Measurements from ENCODE around the gene GPRIN3.
A peak's percentile ranks its signal among the peaks of the same experiment; 100 is the strongest.
"Not testable (repeated sequence)": the region's sequence is repeated elsewhere in the genome, so short reads cannot be mapped to it uniquely, and the experiment has no call there.

GPRIN3 gene

DNA sequence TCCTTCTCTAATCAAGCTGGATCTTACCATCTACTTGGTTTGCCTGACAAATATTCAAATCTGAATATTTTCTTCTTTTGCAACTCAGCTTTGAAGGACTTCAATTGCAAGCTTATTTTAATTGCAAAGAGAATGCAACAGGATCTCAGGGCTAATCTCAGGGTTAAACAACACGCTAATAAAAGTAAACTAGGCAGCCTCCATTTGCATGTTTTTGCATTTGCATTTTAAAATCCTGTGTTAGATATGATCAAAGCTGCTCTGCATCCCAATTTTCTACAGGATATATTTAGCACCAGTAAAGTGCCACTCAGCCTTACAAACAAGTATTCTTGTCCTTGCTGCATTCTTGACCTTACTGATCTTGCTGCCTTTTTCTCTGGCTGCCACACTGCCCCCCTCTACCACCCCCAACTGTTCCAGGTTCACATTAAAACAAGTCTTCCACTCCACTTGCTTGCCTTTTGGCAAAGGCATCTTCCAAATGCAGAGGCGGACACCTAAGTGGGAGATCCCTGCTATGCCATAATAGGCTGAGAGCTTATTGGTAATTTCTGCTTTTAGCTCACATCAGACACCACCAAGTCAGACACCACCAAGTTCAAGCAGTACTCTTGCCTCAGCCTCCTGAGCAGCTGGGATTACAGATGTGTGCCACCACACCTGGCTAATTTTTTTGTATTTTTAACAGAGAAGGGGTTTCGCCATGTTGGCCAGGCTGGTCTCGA, 48.1 kb downstream of the GPRIN3 start:
- H3K27me3 ChIP-seq (replicated peaks; ENCODE audit: control insufficient read depth, insufficient read depth, low read length): no peaks in the 10 kb centered on the region
- no peak for DNase-seq (ENCODE audit: extremely low read depth, insufficient read length)
- no peaks in the 10 kb centered on the region for H3K36me3 ChIP-seq (ENCODE audit: control insufficient read depth, insufficient read depth, low read length)
- H3K4me3 ChIP-seq (replicated peaks; ENCODE audit: low read depth, low read length): no peak overlapping the region
- TF ChIP-seq, protein P1, sequence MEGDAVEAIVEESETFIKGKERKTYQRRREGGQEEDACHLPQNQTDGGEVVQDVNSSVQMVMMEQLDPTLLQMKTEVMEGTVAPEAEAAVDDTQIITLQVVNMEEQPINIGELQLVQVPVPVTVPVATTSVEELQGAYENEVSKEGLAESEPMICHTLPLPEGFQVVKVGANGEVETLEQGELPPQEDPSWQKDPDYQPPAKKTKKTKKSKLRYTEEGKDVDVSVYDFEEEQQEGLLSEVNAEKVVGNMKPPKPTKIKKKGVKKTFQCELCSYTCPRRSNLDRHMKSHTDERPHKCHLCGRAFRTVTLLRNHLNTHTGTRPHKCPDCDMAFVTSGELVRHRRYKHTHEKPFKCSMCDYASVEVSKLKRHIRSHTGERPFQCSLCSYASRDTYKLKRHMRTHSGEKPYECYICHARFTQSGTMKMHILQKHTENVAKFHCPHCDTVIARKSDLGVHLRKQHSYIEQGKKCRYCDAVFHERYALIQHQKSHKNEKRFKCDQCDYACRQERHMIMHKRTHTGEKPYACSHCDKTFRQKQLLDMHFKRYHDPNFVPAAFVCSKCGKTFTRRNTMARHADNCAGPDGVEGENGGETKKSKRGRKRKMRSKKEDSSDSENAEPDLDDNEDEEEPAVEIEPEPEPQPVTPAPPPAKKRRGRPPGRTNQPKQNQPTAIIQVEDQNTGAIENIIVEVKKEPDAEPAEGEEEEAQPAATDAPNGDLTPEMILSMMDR (IDR thresholded peaks at IDR 0.05; ENCODE audit: insufficient read depth, low read length, poor library complexity, severe bottlenecking): no peak

DNA sequence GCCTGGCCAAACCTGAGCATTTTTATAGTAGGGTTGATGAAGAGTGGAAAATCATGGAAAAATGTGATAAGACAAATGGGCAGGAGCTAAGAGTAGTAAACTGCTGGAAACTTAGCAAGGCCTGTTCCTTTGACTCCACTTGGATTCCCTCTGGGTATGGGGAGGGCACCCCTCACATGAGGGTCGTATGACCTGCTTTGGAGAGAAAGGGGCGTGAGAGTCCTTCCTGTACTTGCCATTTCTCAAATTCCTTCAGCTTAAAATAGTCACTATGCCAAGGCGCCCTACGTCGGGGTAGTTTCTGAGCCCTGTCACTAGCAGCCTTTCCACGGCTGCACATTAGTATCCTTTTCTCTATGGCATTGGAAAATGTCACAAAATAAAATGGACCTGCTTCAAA, 49.1 kb downstream of the GPRIN3 start:
- H3K4me3 ChIP-seq (replicated peaks; ENCODE audit: low read depth, low read length): no peak overlapping the region
- H3K36me3 ChIP-seq (ENCODE audit: control insufficient read depth, insufficient read depth, low read length): no peaks in the 10 kb centered on the region
- TF ChIP-seq, protein P1 (IDR thresholded peaks at IDR 0.05; ENCODE audit: insufficient read depth, low read length, poor library complexity, severe bottlenecking): no peak
- DNase-seq (ENCODE audit: extremely low read depth, insufficient read length): no peak
- H3K27me3 ChIP-seq (replicated peaks; ENCODE audit: control insufficient read depth, insufficient read depth, low read length): no peaks in the 10 kb centered on the region

DNA sequence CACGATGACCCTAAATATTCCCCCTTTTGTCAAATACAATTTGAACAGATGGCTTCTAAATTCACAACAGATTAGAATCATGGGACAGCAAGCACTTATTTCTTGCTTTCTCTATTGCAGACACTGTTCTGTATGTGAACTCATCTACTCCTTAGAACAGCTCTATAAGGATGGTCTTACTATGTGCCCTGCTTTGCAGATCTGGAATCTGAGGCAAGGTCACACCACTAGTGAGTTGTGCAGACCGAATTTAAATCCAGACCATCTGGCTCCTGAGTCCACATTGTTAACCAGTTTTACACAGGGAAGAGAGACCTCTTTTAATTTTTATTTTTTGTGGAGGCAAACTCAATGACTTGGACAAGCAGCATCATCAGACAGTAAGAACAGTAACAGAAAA, 50.2 kb downstream of the GPRIN3 start:
- Histone ChIP-seq H3K27me3 (replicated peaks; ENCODE audit: control insufficient read depth, insufficient read depth, low read length) (no peaks in the 10 kb centered on the region), H3K4me3 (replicated peaks; ENCODE audit: low read depth, low read length) (no peak overlapping the region), H3K36me3 (ENCODE audit: control insufficient read depth, insufficient read depth, low read length) (no peaks in the 10 kb centered on the region)
- TF ChIP-seq, protein P1 (IDR thresholded peaks at IDR 0.05; ENCODE audit: insufficient read depth, low read length, poor library complexity, severe bottlenecking): no peak
- no peak for DNase-seq (ENCODE audit: extremely low read depth, insufficient read length)

DNA sequence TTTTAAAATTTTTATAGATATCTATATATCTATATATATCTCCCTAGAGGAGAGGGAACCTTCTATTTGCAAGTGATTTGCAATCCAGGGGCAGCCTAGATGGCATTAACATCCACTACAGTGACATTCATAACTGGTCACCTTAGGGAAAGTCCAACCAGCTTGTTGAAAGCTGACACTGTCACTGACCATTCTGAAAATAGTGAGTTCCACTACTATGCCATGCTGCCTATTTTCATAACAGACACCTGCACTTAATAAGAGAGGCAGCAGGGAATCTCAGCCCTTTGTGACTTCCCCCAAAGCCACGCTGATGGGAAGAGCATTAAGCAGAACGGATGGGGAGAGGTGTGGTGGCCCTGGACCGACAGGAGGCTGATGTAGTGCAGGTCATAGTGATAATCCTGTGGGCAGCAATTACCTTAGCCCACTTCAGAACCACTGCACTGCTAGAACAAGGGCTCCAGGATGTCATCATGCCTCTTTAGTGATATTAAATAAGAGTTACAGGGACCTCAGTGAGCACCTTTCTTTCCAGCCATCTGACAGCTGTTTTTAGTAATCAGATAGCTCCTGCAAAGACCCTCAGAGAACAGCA, 51.3 kb downstream of the GPRIN3 start:
- DNase-seq (ENCODE audit: extremely low read depth, insufficient read length): no peak
- Histone ChIP-seq H3K4me3 (replicated peaks; ENCODE audit: low read depth, low read length) (no peak overlapping the region), H3K36me3 (ENCODE audit: control insufficient read depth, insufficient read depth, low read length) (no peaks in the 10 kb centered on the region), H3K27me3 (replicated peaks; ENCODE audit: control insufficient read depth, insufficient read depth, low read length) (no peaks in the 10 kb centered on the region)
- TF ChIP-seq, protein P1 (IDR thresholded peaks at IDR 0.05; ENCODE audit: insufficient read depth, low read length, poor library complexity, severe bottlenecking): no peak

DNA sequence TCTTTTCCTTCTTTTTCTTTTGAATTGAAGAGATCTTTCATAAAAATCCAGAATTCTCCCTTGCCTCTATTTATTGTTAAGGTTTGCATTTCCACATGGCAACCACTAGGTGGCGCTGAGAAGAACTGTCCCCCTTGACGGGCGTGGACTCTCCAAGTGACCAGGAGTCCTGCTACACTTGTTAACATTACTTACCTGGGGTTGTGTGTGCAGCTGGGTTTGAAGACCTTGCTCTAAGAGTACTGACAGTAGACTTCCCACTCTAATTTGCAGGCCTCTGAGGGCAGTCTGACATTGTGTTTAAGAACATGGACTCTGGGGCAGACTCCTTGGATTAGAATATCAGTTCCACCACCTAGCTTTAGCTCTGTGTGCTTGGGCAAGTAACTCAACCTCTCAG, 52.8 kb downstream of the GPRIN3 start:
- DNase-seq (ENCODE audit: extremely low read depth, insufficient read length): no peak
- TF ChIP-seq, protein P1 (IDR thresholded peaks at IDR 0.05; ENCODE audit: insufficient read depth, low read length, poor library complexity, severe bottlenecking): peak; percentile 76
- no peaks in the 10 kb centered on the region for H3K36me3 ChIP-seq (ENCODE audit: control insufficient read depth, insufficient read depth, low read length)

DNA sequence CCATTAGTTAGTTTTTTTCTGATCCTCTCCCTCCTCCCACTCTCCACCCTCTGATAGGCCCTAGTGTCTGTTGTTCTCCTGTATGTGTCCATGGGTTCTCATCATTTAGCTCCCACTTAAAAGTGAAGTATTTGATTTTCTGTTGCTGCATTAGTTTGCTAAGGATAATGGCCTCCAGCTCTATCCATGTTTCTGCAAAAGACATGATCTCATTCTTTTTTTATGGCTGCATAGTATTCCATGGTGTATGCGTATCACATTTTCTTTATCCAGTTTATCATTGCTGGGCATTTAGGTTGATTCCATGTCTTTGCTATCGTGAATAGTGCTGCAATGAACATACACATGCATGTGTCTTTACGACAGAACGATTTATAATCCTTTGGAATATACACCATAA, 53.3 kb downstream of the GPRIN3 start:
- not testable (repeated sequence) for H3K4me3 ChIP-seq (replicated peaks; ENCODE audit: low read depth, low read length); H3K36me3 ChIP-seq (ENCODE audit: control insufficient read depth, insufficient read depth, low read length); H3K27me3 ChIP-seq (replicated peaks; ENCODE audit: control insufficient read depth, insufficient read depth, low read length); DNase-seq (ENCODE audit: extremely low read depth, insufficient read length)

More for the DNA sequence above, 52.8 kb downstream of the GPRIN3 start:
- Histone ChIP-seq H3K27me3 (replicated peaks; ENCODE audit: control insufficient read depth, insufficient read depth, low read length) (no peaks in the 10 kb centered on the region), H3K4me3 (replicated peaks; ENCODE audit: low read depth, low read length) (no peak overlapping the region)

All from GM06990 (cell line).